MG63 (cell line): ENCODE data around the gene TANC1. TPM values are rescaled to one million over a fixed set of nuclear protein-coding genes. Genes with fewer than 3 reads are reported as not detected.

Source experiments
- DNase-seq: peaks from one replicate; pipeline ENCODE4 v3.0.0-alpha.2; 2020
- H3K27me3 ChIP-seq: fragments of 250-450 bp; sonication (Bioruptor Pico); 2 replicates; pipeline ENCODE4 v1.5.1; 2020; ENCODE audit warnings: mild to moderate bottlenecking, moderate library complexity
- H3K36me3 ChIP-seq: fragments of 250-450 bp; sonication (Bioruptor Pico); 2 replicates; pipeline ENCODE4 v1.5.1; 2020; ENCODE audit warnings: mild to moderate bottlenecking, moderate library complexity
- H3K4me3 ChIP-seq: fragments of 250-450 bp; sonication (Bioruptor Pico); 2 replicates; pipeline ENCODE4 v1.5.1; 2020; ENCODE audit warnings: mild to moderate bottlenecking, moderate library complexity
- H3K9me3 ChIP-seq: fragments of 250-450 bp; sonication (Bioruptor Pico); 2 replicates; pipeline ENCODE4 v1.5.1; 2020; ENCODE audit warnings: mild to moderate bottlenecking, moderate library complexity
- total RNA-seq: library from RNA; depleted of rRNA; stranded (reverse); fragments of >200 nt; shearing (Covaris generic); gene quantifications from 2 replicates; pipeline ENCODE4 v1.2.3, GENCODE V29; 2014; ENCODE audit warnings: low replicate concordance

Gene TANC1
- total RNA-seq, 1 experiment from 2014 or later, result 8.8 TPM

DNA sequence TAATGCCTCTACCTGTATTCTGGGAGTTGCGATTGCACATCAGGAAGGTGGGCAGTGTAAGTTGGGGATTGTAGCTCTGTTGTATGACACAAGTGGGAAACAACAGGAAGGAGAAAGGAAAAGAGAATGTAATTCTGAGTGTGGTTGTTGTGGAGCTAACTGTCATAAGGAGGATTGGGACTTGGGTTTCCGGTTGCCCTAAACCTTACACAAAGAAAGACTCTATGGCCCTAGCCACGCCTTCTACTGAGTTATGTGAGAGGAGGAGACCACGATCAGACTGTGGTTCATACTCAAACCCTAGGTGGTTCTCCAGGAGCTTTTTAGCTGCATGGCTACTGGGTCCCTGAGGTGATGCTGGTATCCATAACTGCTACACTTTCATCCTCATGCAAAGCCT lies 86.5 kb downstream of the TANC1 start:
- Histone ChIP-seq H3K9me3 (no peaks in the 10 kb centered on the region), H3K36me3 (no peaks in the 10 kb centered on the region), H3K27me3 (no peaks in the 10 kb centered on the region), H3K4me3 (no peak overlapping the region)
- DNase-seq, result no peak

DNA sequence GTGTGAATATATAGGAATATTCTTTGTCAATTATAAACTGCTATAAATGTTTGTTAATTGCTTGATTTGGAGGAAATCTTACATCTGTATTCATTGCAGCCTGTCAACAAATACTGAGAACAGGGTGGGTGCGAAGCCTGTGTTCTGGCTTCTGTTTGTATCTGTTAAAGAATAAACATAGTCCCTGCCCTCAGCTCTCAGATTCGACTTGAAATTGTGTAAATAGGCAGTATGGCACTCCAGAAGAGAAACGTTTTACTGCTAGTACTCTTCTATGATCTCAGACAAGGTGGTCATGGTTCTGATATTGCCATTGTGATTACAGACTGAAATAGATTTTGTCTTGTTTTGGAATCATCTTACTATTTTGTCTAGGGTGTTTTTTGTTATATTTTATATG lies 92.1 kb downstream of the TANC1 start:
- Histone ChIP-seq H3K4me3 (no peak overlapping the region), H3K27me3 (no peaks in the 10 kb centered on the region), H3K36me3 (no peaks in the 10 kb centered on the region), H3K9me3 (no peaks in the 10 kb centered on the region)
- DNase-seq, result no peak

DNA sequence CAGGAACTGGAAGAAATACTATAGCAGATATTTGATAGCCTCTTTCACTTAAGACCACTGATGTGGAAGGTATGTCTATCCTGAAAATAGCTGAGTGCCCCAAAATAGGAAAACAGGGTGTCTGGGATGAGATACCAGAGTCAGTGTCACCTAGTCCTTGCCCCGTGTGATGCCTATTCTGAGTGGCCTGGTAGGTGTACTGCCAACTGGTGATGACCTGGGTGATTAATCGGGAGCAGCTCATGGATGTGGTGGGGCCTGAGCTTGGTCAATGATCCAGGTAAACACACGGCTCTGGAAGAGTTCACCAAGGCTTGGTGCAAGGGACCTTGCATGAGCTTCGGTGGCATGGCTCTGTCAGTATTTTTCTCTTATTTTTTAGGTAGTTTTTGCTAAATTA lies 95.2 kb downstream of the TANC1 start:
- Histone ChIP-seq H3K4me3 (no peak overlapping the region), H3K27me3 (no peaks in the 10 kb centered on the region), H3K36me3 (peaks cover 2% of the 10 kb centered on the region; the same call in 1 of the 2 replicates), H3K9me3 (no peaks in the 10 kb centered on the region)
- DNase-seq, result no peak

DNA sequence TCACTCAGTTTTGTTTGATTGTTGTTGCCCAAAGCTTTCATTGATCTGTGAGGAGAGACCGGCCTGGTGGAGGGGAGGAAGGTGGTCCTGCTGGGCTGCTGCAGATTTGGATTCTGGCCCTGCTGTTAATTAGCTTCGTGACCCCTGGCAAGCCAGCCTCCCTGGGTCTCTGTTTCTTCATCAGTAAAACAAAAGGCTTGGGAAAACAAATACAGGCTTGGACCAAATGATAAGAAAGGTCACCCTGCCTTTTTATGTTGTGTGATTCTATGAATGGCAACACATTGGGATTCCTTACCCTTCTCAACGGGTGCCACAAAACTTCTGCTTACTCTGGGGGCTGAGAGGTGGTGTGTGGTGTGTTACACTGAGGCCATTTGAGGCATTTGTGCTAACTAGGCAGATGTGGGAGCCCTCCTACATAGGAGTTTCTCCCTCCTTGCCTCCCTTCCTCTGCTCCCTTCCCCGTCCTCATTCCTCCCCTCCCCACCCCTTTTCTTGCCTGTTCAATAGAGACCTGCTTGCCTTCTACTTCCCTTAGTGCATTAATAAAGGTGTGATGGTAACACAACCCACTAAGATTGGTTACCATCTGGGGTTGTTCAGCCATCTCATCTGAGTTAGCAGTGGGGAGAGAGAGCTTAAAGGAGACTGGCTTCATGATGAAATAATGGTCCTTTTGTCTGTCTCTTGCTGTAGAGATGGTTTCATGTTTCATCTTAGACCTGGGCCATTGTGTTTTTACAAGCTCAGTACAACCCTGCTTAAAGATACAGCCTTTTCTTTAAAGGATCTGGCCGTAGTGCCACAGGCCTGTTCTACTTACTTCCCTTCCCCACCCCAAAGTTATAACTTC lies 96.2 kb downstream of the TANC1 start:
- DNase-seq, result no peak
- Histone ChIP-seq H3K4me3 (no peak overlapping the region), H3K9me3 (no peaks in the 10 kb centered on the region), H3K27me3 (no peaks in the 10 kb centered on the region), H3K36me3 (peaks cover 2% of the 10 kb centered on the region; the same call in 1 of the 2 replicates)

DNA sequence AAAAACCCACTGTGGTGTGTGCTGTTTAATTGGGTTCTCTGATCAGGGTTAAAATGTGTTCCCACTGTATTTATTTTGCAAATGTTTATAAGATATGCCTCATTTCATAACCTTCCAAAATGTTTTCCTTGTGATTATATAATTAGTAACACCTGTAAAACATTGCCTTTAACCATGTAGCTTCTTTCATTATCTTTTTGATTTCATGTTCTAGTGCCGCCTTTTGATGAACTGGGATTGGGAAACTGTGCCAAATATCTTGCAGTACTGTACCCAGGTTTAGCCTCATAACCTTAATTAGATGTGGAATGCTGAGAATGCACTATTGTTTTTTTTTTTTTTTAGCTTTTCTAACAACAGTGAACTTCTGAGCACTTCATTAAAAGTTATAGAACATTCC lies 96.9 kb downstream of the TANC1 start:
- Histone ChIP-seq H3K4me3 (no peak overlapping the region), H3K9me3 (no peaks in the 10 kb centered on the region), H3K36me3 (peaks cover 2% of the 10 kb centered on the region; the same call in 1 of the 2 replicates), H3K27me3 (no peaks in the 10 kb centered on the region)
- DNase-seq, result no peak

DNA sequence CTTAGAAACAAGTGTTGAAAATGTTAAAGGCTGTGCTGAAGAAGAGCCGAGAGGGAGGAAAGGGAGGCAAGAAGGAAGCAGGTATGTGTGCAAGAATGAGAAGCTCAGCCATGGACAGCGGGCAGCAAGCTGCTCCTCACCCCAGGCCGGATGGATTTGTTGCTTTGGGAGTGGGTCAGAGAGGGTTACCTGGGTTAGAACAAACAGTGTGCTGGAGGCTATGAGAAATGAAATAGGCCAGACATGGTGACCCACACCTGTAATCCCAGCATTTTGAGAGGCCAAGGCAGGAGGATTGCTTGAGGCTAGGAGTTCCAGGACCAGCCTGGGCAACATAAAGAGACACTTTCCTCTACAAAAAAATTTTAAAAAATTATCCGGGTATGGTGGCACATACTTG lies 97.5 kb downstream of the TANC1 start:
- DNase-seq, result no peak
- H3K9me3 ChIP-seq, result no peaks in the 10 kb centered on the region
- H3K27me3 ChIP-seq, result no peaks in the 10 kb centered on the region
- no peak overlapping the region for H3K4me3 ChIP-seq
- H3K36me3 ChIP-seq, result peaks cover 2% of the 10 kb centered on the region; the same call in 1 of the 2 replicates

DNA sequence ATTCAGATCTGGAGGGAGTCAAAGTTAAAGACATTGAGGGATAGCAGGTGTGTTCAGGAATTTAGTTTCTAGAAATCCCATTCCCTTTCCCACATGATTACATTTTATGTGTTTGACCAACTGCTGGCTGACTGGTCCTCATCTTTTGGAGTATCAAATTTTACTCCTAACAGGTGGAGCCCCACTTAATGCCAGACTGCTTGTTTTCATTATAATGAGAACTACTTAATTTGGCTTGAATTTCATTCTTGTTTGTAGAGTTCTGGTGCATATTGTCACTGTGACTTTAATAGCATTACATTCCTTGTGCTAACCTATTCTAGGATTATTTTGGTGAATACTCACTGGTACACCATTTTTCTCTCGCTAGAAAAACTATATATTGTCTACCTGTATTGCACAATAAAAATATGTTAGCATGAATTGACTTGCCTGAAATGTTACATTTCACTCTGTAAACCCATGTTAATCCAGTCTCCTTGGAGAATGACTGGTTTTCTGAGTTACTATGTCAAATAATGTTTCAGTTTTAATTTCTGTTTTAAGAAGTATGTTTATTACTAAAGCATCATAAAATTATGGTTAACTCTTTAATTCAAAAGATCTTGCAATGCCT lies 98.2 kb downstream of the TANC1 start:
- Histone ChIP-seq H3K4me3 (no peak overlapping the region), H3K27me3 (no peaks in the 10 kb centered on the region), H3K9me3 (no peaks in the 10 kb centered on the region), H3K36me3 (peaks cover 2% of the 10 kb centered on the region; the same call in 1 of the 2 replicates)
- no peak for DNase-seq

DNA sequence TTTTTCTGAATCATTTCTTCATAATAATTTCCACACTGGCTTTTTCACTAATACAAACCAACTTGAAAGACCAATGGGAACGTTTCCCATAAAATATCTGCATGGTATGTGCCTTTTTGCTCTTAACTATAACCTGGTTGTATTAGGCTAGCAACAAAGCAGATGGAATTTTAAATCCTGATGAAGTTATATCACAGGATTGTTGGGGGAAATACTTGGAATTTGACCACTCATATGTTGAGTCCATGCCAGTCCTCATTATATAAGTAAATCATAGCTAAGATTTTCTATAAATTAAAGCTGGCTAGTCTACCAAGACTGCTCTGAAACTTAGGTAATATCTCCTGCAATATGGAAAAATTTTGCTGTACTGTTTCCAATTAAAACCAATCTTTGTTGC lies 99.5 kb downstream of the TANC1 start:
- H3K4me3 ChIP-seq, result no peak overlapping the region
- no peak for DNase-seq
- H3K9me3 ChIP-seq, result no peaks in the 10 kb centered on the region
- peaks cover 2% of the 10 kb centered on the region; the same call in 1 of the 2 replicates for H3K36me3 ChIP-seq
- H3K27me3 ChIP-seq, result no peaks in the 10 kb centered on the region

DNA sequence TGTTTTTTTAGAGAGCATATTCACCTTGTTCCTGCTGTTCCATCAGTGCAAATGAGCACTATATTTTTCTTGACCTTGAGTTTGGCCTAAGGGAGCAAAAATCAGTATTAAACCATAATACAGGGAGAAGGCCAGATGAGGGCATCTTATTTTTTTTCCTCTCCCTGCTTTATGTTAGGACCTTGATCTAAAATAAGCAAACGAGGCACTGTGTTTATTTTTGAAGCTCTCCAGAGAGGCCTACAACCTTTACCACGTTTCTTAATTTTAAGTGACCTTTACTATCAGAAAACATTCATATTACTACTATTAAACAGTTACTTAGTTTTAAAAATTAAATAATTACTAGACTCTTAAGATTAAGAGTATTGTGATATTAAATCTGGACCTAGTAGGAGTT lies 100.8 kb downstream of the TANC1 start:
- H3K36me3 ChIP-seq, result peaks cover 2% of the 10 kb centered on the region; the same call in 1 of the 2 replicates
- H3K27me3 ChIP-seq, result no peaks in the 10 kb centered on the region
- no peak overlapping the region for H3K4me3 ChIP-seq
- H3K9me3 ChIP-seq, result no peaks in the 10 kb centered on the region
- no peak for DNase-seq

DNA sequence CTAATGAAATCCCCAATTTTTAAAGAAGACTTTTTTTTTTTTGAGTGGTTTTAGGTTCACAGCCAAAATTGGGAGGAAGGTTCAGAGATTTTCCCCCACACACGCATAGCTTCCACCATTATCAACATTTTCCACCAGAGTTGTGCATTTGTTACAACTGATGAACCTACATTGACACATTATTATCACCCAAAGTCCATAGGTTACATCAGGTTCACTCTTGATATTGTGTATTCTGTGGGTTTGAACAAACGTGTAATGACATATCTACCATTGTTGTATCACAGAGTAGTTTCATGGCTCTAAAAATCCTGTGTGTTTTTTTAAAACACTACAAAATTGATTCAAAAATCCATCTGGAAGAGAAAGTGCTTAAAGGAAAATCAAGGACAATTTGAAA lies 101.8 kb downstream of the TANC1 start:
- H3K9me3 ChIP-seq, result no peaks in the 10 kb centered on the region
- no peak overlapping the region for H3K4me3 ChIP-seq
- no peaks in the 10 kb centered on the region for H3K27me3 ChIP-seq
- peaks cover 2% of the 10 kb centered on the region; the same call in 1 of the 2 replicates for H3K36me3 ChIP-seq
- no peak for DNase-seq

DNA sequence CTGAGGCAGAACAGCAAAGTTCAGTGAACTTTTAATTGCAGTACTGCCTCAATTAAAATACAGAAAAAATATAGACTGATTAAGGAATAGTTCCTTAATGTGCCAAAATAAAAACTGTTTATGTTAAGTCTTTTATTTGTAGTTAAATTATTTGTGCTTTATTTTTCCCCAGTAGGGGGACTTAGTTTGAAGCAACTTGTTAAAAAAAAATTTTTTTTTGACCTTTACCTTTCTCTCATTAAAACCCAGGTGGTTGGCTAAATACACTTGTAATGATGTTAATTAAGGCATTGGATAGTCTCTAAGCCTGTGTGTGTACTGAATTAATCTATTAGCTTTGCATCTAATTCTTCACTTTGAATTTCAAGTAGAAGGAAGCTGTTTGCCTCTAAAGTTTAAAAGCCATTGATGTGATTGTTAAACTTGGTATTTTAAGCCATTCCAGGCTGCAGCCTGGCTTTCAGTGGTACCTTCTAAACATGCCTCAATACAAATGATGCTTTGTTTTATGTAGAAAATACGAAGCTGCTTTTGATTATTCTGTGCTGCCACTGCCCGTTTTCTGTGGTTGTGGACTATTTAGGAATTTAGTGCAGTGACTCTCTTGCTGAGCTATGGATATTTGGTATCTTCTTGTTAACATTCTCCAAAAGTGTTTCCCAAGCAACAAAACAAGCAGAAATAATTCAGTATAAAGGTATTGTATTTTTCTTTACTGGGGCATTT lies 102.9 kb downstream of the TANC1 start:
- H3K27me3 ChIP-seq, result no peaks in the 10 kb centered on the region
- peaks cover 2% of the 10 kb centered on the region; the same call in 1 of the 2 replicates for H3K36me3 ChIP-seq
- H3K9me3 ChIP-seq, result no peaks in the 10 kb centered on the region
- DNase-seq, result no peak
- H3K4me3 ChIP-seq, result no peak overlapping the region

DNA sequence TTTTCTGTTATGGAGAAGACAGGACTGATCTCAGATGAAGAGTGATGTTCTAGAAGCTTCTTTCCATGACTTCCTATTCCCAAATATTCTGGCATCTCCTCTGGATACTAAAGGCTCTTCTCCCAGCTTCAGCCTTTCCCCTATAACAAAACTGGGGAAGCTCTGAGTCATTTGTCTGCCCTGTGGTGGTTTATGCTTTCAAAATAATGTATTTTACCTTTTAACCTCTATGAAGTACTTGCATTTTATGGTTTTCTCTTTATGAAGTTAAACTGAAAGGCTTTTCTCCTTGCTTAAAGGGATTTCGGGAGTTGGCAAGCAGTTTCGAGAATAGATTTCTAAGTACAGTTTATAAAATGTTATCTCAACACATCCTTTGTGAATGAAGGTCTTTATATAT lies 104.4 kb downstream of the TANC1 start:
- no peaks in the 10 kb centered on the region for H3K27me3 ChIP-seq
- no peaks in the 10 kb centered on the region for H3K9me3 ChIP-seq
- H3K4me3 ChIP-seq, result no peak overlapping the region
- DNase-seq, result no peak
- no peaks in the 10 kb centered on the region for H3K36me3 ChIP-seq

DNA sequence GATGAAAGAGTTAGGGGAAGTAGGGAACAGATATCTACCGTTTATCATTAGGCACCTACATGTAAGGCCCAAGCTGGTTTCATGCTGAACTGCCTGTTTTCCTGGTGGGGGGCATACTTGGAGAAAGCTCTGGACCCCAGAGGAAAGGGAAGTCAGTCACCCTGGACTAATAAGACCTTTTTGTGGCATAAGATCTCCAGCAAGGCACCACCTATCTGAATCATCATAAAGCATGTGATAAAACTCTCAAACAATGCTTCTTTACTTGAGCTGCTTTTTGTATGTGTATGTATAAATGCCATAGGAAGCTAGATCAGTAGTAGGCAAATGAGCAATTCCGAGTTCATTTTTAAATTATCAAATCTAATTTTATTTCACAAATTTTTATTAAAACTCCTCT lies 104.8 kb downstream of the TANC1 start:
- H3K27me3 ChIP-seq, result no peaks in the 10 kb centered on the region
- H3K4me3 ChIP-seq, result no peak overlapping the region
- DNase-seq, result no peak
- no peaks in the 10 kb centered on the region for H3K36me3 ChIP-seq
- H3K9me3 ChIP-seq, result no peaks in the 10 kb centered on the region

DNA sequence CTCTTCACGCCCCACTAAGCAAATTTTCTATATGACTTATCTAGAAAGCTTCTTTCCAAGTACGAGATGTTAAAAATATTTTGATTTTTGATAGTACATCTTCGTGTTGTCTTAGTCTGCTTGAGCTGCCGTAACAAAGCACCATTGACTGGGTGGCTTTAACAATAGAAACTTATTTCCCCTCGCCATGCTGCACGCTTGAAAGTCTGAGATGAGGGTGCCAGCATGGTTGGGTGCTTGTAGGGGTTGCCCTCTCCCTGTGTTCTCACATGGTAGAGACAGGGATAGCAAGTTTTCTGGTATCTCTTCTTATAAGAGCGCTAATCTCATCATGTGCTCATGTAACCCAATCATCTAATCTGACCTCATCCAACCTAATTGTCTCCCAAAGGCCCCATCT lies 106.2 kb downstream of the TANC1 start:
- Histone ChIP-seq H3K9me3 (no peaks in the 10 kb centered on the region), H3K36me3 (no peaks in the 10 kb centered on the region)

DNA sequence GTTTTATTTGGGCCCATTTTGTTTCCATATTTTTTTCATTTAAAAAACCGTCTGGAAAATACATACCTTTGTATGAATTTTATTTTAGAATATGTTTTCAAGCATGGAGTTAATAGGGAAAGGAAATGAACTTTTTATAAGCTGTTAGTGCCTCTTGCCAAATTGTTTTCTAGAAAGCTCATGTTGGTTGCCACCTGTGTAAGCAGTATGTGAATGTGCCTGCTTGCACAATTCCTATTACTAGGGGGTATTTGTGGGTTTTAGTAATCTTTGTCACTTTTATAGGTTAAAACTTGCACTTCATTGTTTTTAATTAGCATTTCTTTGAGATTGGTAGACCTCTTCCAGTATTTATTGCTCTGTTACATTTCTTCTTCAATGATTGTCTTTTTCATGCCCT lies 107.3 kb downstream of the TANC1 start:
- no peak for DNase-seq
- Histone ChIP-seq H3K27me3 (no peaks in the 10 kb centered on the region), H3K36me3 (no peaks in the 10 kb centered on the region), H3K4me3 (no peak overlapping the region), H3K9me3 (no peaks in the 10 kb centered on the region)

More for the DNA sequence above, 106.2 kb downstream of the TANC1 start:
- no peak for DNase-seq
- H3K27me3 ChIP-seq, result no peaks in the 10 kb centered on the region
- no peak overlapping the region for H3K4me3 ChIP-seq

DNA sequence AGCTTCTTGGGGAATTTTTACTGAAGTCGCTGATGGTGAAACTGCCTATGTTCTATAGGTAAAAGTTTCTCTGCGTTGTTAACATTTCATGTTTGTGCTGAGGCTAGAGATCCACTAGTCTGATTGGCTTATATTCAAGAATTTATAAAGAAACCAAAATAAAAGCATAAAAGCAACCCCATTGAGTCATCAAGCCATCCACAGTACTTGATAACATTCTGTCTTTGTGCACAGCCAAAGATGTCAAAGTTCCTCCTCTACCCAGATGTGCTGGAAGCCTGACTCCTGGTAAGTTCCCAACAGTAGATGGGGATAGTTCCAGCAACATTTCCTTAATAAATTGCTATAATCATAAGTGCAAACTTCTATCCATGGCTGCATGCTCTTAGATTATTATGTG lies 107.8 kb downstream of the TANC1 start:
- DNase-seq, result no peak

DNA sequence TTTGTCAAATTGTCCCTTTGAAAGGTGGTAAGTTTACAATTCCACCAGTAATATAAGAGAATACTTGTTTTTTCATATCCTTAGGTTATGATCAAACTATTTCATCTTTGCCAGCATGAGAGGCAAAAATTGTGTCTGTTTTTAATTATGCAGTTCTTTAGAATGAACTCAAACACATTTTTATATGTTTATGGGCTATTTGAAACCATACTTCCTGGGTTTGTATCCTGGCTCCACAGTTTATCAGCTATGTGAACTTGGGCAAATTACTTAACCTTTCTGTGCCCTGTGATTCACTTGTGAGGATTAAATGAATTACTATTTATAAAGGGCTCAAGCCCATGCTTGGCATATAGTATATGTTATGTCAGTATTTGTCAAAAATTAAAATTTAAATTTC lies 109.4 kb downstream of the TANC1 start:
- DNase-seq, result no peak
- Histone ChIP-seq H3K4me3 (no peak overlapping the region), H3K36me3 (no peaks in the 10 kb centered on the region)

More for the DNA sequence above, 107.8 kb downstream of the TANC1 start:
- Histone ChIP-seq H3K27me3 (no peaks in the 10 kb centered on the region), H3K36me3 (no peaks in the 10 kb centered on the region), H3K9me3 (no peaks in the 10 kb centered on the region), H3K4me3 (no peak overlapping the region)

More for the DNA sequence above, 109.4 kb downstream of the TANC1 start:
- H3K27me3 ChIP-seq, result no peaks in the 10 kb centered on the region
- no peaks in the 10 kb centered on the region for H3K9me3 ChIP-seq
